Tibial nerve (tissue), 4 donors: Measurements from ENCODE around the gene PPP1R3E. TPM values are rescaled to one million over a fixed set of nuclear protein-coding genes. Genes with fewer than 3 reads are reported as not detected.
A peak's percentile ranks its signal among the peaks of the same experiment; 100 is the strongest.
"Not testable (repeated sequence)": the region's sequence is repeated elsewhere in the genome, so short reads cannot be mapped to it uniquely, and the experiment has no call there.

Experiments used
- DNase-seq, 2 donors: peaks; one replicate each; pipeline ENCODE4 v3.0.0-alpha.2; 2019; ENCODE audit warnings: low spot score in 2 of 2
- H3K27ac ChIP-seq, 4 donors: fragments of 200-600 bp; sonication (generic) in 3 of 4; one replicate each; pipeline ENCODE4 v1.5.1; 2017 to 2019; ENCODE audit warnings: mild to moderate bottlenecking in 1 of 4
- H3K27me3 ChIP-seq, 2 donors: fragments of 200-600 bp; sonication (generic) in 1 of 2; one replicate each; pipeline versions ENCODE4 v1.5.1 to v1.6.0; 2017 to 2019
- H3K36me3 ChIP-seq, 3 donors: fragments of 200-600 bp; sonication (generic); one replicate each; pipeline ENCODE4 v1.5.1; 2018 to 2019
- H3K4me1 ChIP-seq, 4 donors: fragments of 200-600 bp; sonication (generic) in 3 of 4; one replicate each; pipeline ENCODE4 v1.5.1; 2017 to 2019
- H3K4me3 ChIP-seq, 4 donors: fragments of 200-600 bp; sonication (generic) in 3 of 4; one replicate each; pipeline ENCODE4 v1.5.1; 2017 to 2019; ENCODE audit warnings: mild to moderate bottlenecking in 1 of 4, moderate library complexity in 1 of 4
- H3K9me3 ChIP-seq, 4 donors: fragments of 200-600 bp; sonication (generic) in 3 of 4; one replicate each; pipeline ENCODE4 v1.5.1; 2017 to 2019
- EP300 ChIP-seq, 2 donors: sonication (generic); formaldehyde crosslinking; IDR thresholded peaks; one replicate each; pipeline ENCODE4 v1.6.1; 2017; ENCODE audit warnings: antibody characterized with exemption in 2 of 2, mild to moderate bottlenecking in 1 of 2
- POLR2A ChIP-seq, 2 donors: fragments of 450-650 bp; IDR thresholded peaks; one replicate each; pipeline ENCODE4 v1.6.1; 2017; ENCODE audit warnings: antibody characterized with exemption in 2 of 2, mild to moderate bottlenecking in 2 of 2, moderate library complexity in 2 of 2
- WGBS, 2 donors: methylation state at CpG; one replicate each; pipeline ENCODE4 v1.1.5; 2018; 5-methylcytosine and 5-hydroxymethylcytosine counted together
- total RNA-seq, 4 donors: library from RNA; depleted of rRNA; stranded (reverse); fragments of >200 nt; gene quantifications; one replicate each; pipeline ENCODE4 v1.1.0, GENCODE V29; 2016
- TF ChIP-seq, protein P1 (sequence below), 5 experiments: fragments of 200-600 bp in 3 of 5; fragments of 450-650 bp in 2 of 5; sonication (generic) in 3 of 5; IDR thresholded peaks; one replicate each; pipeline ENCODE4 v1.5.1; 2016 to 2019; ENCODE audit warnings: antibody characterized with exemption in 5 of 5, mild to moderate bottlenecking in 3 of 5, moderate library complexity in 2 of 5

The PPP1R3E gene
- total RNA-seq, 4 donors from 2014 or later: 15.0 to 29.1 (median 19.2) TPM

- 81 to 82% methylated on average over 1 of the region's 1 CpG for WGBS, 2 donors
- no peaks in the 10 kb centered on the region for H3K27me3 ChIP-seq
- no peak overlapping the region for H3K4me3 ChIP-seq
- H3K36me3 ChIP-seq: no peaks in the 10 kb centered on the region
- H3K4me1 ChIP-seq: no peaks in the 10 kb centered on the region
- no peak for DNase-seq
- H3K9me3 ChIP-seq: peaks cover 0 to 4% (median 0%) of the 10 kb centered on the region in 4 donors
- H3K27ac ChIP-seq: no peak overlapping the region
- TF ChIP-seq EP300 (IDR thresholded peaks at IDR 0.05): no peak
- TF ChIP-seq, protein P1, sequence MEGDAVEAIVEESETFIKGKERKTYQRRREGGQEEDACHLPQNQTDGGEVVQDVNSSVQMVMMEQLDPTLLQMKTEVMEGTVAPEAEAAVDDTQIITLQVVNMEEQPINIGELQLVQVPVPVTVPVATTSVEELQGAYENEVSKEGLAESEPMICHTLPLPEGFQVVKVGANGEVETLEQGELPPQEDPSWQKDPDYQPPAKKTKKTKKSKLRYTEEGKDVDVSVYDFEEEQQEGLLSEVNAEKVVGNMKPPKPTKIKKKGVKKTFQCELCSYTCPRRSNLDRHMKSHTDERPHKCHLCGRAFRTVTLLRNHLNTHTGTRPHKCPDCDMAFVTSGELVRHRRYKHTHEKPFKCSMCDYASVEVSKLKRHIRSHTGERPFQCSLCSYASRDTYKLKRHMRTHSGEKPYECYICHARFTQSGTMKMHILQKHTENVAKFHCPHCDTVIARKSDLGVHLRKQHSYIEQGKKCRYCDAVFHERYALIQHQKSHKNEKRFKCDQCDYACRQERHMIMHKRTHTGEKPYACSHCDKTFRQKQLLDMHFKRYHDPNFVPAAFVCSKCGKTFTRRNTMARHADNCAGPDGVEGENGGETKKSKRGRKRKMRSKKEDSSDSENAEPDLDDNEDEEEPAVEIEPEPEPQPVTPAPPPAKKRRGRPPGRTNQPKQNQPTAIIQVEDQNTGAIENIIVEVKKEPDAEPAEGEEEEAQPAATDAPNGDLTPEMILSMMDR (IDR thresholded peaks at IDR 0.05): no peak
- no peak for TF ChIP-seq POLR2A (IDR thresholded peaks at IDR 0.05)
Measured at GRCh38 chr14:23339506-23340268, 37.0 kb upstream of the PPP1R3E start.

DNA sequence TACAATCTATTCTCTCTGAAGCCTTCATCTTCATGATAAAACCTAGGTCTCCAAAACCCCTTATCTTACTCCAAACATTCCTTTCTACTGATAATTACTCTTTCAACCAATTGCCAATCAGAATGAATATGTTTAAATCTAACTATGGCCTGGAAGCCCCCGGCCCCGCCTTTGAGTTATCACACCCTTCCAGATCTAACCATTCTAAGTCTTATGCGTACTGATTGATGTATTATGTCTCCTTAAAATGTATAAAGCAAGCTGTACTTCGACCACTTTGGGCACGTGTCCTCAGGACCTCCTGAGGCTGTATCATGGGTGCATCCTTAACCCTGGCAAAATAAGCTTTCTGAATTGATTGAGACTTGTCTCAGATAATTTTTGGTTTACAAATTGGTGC lies 33.0 kb upstream of the PPP1R3E start:
- no peak for TF ChIP-seq EP300 (IDR thresholded peaks at IDR 0.05)
- no peak for TF ChIP-seq POLR2A (IDR thresholded peaks at IDR 0.05)
- TF ChIP-seq, protein P1 (IDR thresholded peaks at IDR 0.05): no peak
- Histone ChIP-seq H3K36me3 (no peaks in the 10 kb centered on the region), H3K9me3 (peaks cover 0 to 4% (median 0%) of the 10 kb centered on the region in 4 donors), H3K4me3 (no peak overlapping the region), H3K4me1 (no peaks in the 10 kb centered on the region), H3K27me3 (no peaks in the 10 kb centered on the region), H3K27ac (no peak overlapping the region)
- WGBS, 2 donors: 82 to 88% methylated on average over 5 of the region's 5 CpGs
- DNase-seq: no peak

DNA sequence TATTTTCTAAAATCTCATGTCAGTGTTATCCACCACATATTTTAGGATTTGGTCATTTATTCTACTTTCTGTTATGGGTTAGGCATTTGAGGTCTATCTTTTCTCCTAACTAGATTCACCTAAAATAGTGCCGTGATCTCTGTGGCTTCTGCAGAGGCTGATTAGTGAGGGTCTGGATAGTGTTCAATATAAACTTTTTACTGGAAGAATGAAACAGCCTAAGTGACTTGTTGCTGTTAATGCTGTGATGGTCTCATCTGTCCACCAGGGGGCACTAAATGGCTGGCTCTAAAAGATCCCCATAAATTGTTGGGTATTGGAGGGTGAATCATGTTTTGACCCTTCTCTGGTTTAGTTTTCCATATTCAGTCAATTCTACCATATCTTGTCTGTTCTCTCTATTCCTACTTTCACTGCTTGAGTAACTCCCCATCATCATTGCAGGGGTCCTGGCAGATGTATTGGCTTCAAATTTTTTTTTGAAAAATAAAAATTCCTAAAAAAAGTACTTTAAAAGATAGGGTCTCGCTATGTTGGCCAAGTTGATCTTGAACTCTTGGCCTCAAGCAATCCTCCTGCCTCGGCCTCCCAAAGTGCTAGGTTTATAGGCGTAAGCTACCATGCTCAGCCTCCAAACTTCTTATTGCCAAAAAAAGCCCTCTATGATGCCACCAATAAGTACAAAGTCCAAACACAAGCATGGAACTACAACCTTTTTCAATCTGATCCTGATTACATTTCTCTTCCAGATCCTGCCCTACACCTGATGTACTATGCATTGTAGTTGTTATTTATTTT lies 25.5 kb upstream of the PPP1R3E start:
- no peaks in the 10 kb centered on the region for H3K9me3 ChIP-seq
- H3K4me3 ChIP-seq: no peak overlapping the region
- WGBS, 2 donors: 40 to 45% methylated on average over 4 of the region's 4 CpGs
- H3K27me3 ChIP-seq: no peaks in the 10 kb centered on the region
- H3K4me1 ChIP-seq: peaks cover 0 to 26% (median 5%) of the 10 kb centered on the region in 4 donors
- H3K36me3 ChIP-seq: peaks cover 0 to 26% (median 18%) of the 10 kb centered on the region in 3 donors
- peak; percentile 52 to 74 for DNase-seq
- TF ChIP-seq, protein P1 (IDR thresholded peaks at IDR 0.05): peak; percentile 71 to 91 (median 77)
- TF ChIP-seq POLR2A (IDR thresholded peaks at IDR 0.05) (no peak), EP300 (IDR thresholded peaks at IDR 0.05) (peak in 1 of 2 donors; percentile 25)
- peak overlapping the region in 2 of 4 donors; percentile 47 to 70 for H3K27ac ChIP-seq

GRCh38 chr14:23326491-23327332 lies 24.1 kb upstream of the PPP1R3E start:
- TF ChIP-seq, protein P1 (IDR thresholded peaks at IDR 0.05): no peak

DNA sequence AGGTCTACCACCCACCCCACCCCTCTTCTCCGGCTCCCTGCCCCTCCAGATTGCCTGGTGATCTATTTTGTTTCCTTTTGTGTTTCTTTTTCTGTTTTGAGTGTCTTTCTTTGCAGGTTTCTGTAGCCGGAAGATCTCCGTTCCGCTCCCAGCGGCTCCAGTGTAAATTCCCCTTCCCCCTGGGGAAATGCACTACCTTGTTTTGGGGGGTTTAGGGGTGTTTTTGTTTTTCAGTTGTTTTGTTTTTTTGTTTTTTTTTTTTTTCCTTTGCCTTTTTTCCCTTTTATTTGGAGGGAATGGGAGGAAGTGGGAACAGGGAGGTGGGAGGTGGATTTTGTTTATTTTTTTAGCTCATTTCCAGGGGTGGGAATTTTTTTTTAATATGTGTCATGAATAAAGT lies 23.1 kb upstream of the PPP1R3E start:
- peaks cover 5 to 37% (median 15%) of the 10 kb centered on the region in 4 donors for H3K4me1 ChIP-seq
- H3K27ac ChIP-seq: not testable (repeated sequence)
- WGBS, 2 donors: 89% methylated on average over 5 of the region's 5 CpGs

More at GRCh38 chr14:23326491-23327332, 24.1 kb upstream of the PPP1R3E start:
- Histone ChIP-seq H3K36me3 (peaks cover 0 to 30% (median 19%) of the 10 kb centered on the region in 3 donors), H3K27me3 (no peaks in the 10 kb centered on the region), H3K4me1 (peaks cover 5 to 37% (median 15%) of the 10 kb centered on the region in 4 donors), H3K9me3 (no peaks in the 10 kb centered on the region), H3K4me3 (no peak overlapping the region), H3K27ac (no peak overlapping the region)
- WGBS, 2 donors: 72 to 74% methylated on average over 13 of the region's 13 CpGs
- no peak for DNase-seq

More for the DNA sequence above, 23.1 kb upstream of the PPP1R3E start:
- H3K4me3 ChIP-seq, H3K9me3 ChIP-seq, H3K27me3 ChIP-seq, DNase-seq: not testable (repeated sequence)
- peaks cover 0 to 30% (median 19%) of the 10 kb centered on the region in 3 donors for H3K36me3 ChIP-seq
